Right kidney (tissue), 1 donor: Measurements from ENCODE around the gene SNAP29.
"Not testable (repeated sequence)": the region's sequence is repeated elsewhere in the genome, so short reads cannot be mapped to it uniquely, and the experiment has no call there.

ENCODE experiments used
- DNase-seq: peaks from one replicate; pipeline ENCODE4 v3.0.0-alpha.2; 2016

SNAP29 gene

GRCh38 chr22:20930004-20930403, 71.2 kb downstream of the SNAP29 start:
- no peak for DNase-seq

- not testable (repeated sequence) for DNase-seq
Observed at GRCh38 chr22:20930435-20930834, 71.6 kb downstream of the SNAP29 start.

GRCh38 chr22:20931126-20931654, 72.4 kb downstream of the SNAP29 start:
- DNase-seq = no peak

DNA sequence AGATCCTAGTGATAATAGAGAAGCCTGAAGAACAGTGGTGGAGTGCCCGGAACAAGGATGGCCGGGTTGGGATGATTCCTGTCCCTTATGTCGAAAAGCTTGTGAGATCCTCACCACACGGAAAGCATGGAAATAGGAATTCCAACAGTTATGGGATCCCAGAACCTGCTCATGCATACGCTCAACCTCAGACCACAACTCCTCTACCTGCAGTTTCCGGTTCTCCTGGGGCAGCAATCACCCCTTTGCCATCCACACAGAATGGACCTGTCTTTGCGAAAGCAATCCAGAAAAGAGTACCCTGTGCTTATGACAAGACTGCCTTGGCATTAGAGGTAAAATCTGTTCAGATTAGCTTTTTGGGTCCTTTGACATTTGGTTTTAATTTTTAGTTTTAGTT, 75.1 kb downstream of the SNAP29 start:
- DNase-seq = no peak

- not testable (repeated sequence) for DNase-seq
Observed at GRCh38 chr22:20935049-20935448, 76.2 kb downstream of the SNAP29 start.

GRCh38 chr22:20935780-20936539, 77.2 kb downstream of the SNAP29 start:
- not testable (repeated sequence) for DNase-seq

DNA sequence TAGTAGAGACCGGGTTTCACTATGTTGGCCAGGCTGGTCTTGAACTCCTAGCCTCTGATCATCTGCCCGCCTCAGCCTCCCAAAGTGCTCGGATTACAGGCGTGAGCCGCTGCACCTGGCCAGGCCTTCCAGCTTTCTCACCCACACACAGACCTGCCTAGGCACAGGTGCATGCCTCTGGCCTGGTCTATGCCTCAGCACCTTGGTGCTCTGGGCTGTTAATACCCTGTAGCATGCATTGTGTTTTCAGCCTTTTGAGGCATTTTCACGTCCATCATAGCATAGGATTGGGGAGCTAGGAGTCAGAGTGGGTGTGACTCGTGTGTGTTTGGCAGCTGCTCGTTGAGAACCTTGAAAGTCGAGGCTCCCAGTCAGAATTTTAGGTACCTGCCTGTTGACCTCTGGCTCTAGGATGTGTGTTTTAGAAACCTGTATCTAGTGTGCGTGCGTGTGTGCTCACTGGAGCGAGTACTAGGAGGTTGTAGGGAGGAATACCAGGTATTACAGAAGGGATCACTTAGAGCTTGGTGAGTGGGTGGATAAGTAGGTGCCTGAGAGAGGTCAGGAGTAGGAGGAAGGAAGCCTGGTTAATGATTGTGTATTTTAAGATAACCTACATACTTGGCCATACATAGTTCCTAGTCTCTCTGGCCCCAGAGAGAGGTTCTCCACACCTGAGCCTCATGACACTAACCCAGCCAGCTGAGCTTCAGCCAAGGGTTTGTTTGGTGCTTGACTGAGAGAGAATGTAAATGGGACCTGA, 78.4 kb downstream of the SNAP29 start:
- no peak for DNase-seq

GRCh38 chr22:20937794-20938671, 79.2 kb downstream of the SNAP29 start:
- no peak for DNase-seq

- DNase-seq = not testable (repeated sequence)
Observed at GRCh38 chr22:20939457-20940185, 80.8 kb downstream of the SNAP29 start.

GRCh38 chr22:20940186-20940651, 81.4 kb downstream of the SNAP29 start:
- no peak for DNase-seq
